NOMO-1 (cell line): ENCODE results near the gene HSF5.

Experiments used
- DNase-seq, 2 experiments: peaks; one replicate each; lab custom pipeline; 2025; ENCODE audit not compliant: unreplicated experiment in 2 of 2; lab: John Stamatoyannopoulos, UW

The HSF5 gene

GRCh38 chr17:58487589-58488427, at the start of gene HSF5:
Gene HSF5 (minus strand): TSS chr17:58488408. CDS start chr17:58488274, 134 bp downstream.
- no peak for DNase-seq

- DNase-seq, result no peak
These were observed 49.1 kb upstream of the HSF5 start for GRCh38 chr17:58537266-58537665.

GRCh38 chr17:58536542-58536941, 48.3 kb upstream of the HSF5 start:
- DNase-seq, result no peak

- DNase-seq, result no peak
These were observed 47.2 kb upstream of the HSF5 start for GRCh38 chr17:58535431-58535830.

GRCh38 chr17:58534901-58535421, 46.8 kb upstream of the HSF5 start:
- peak; percentile 87 to 97 for DNase-seq

- DNase-seq, result no peak
These were observed 46.1 kb upstream of the HSF5 start for GRCh38 chr17:58534331-58534730.

- DNase-seq, result no peak
These were observed 45.5 kb upstream of the HSF5 start for GRCh38 chr17:58533616-58534188.

- no peak for DNase-seq
These were observed 44.3 kb upstream of the HSF5 start for GRCh38 chr17:58532555-58532951.

- DNase-seq, result peak in 1 of 2 experiments; percentile 24
These were observed 43.7 kb upstream of the HSF5 start for GRCh38 chr17:58531661-58532554.

GRCh38 chr17:58531122-58531521, 42.9 kb upstream of the HSF5 start:
- no peak for DNase-seq

- DNase-seq, result no peak
These were observed 42.4 kb upstream of the HSF5 start for GRCh38 chr17:58530655-58531054.

GRCh38 chr17:58529275-58529674, 41.1 kb upstream of the HSF5 start:
- no peak for DNase-seq

- DNase-seq, result no peak
These were observed 40.2 kb upstream of the HSF5 start for GRCh38 chr17:58528443-58528842.

GRCh38 chr17:58527949-58528348, 39.7 kb upstream of the HSF5 start:
- DNase-seq, result no peak

GRCh38 chr17:58527306-58527705, 39.1 kb upstream of the HSF5 start:
- DNase-seq, result no peak

GRCh38 chr17:58525239-58525638, 37.0 kb upstream of the HSF5 start:
- DNase-seq, result no peak

- DNase-seq, result no peak
These were observed 33.5 kb upstream of the HSF5 start for GRCh38 chr17:58521680-58522079.

GRCh38 chr17:58520843-58521430, 32.7 kb upstream of the HSF5 start:
- DNase-seq, result no peak

GRCh38 chr17:58517928-58518609, 29.9 kb upstream of the HSF5 start:
- peak; percentile 100 for DNase-seq

- DNase-seq, result no peak
These were observed 29.2 kb upstream of the HSF5 start for GRCh38 chr17:58517378-58517927.
